8988T (cell line): ENCODE data around the gene RALGPS1.

Source experiments
- DNase-seq: peaks from one replicate; pipeline ENCODE4 v3.0.0; 2011

The RALGPS1 gene

GRCh38 chr9:127104581-127105311, 190.2 kb downstream of the RALGPS1 start:
- DNase-seq, result no peak

- DNase-seq, result no peak
Observed at GRCh38 chr9:127105805-127106465, 191.4 kb downstream of the RALGPS1 start.

GRCh38 chr9:127106466-127106855, 191.9 kb downstream of the RALGPS1 start:
- DNase-seq, result no peak

GRCh38 chr9:127107171-127107928, 192.8 kb downstream of the RALGPS1 start:
- DNase-seq, result no peak

- no peak for DNase-seq
Observed at GRCh38 chr9:127107929-127108876, 193.6 kb downstream of the RALGPS1 start.

GRCh38 chr9:127109212-127109711, 194.7 kb downstream of the RALGPS1 start:
- DNase-seq, result no peak

- no peak for DNase-seq
Observed at GRCh38 chr9:127112056-127112455, 197.5 kb downstream of the RALGPS1 start.

- no peak for DNase-seq
Observed at GRCh38 chr9:127112735-127113161, 198.2 kb downstream of the RALGPS1 start.

GRCh38 chr9:127113191-127113972, 198.8 kb downstream of the RALGPS1 start:
- DNase-seq, result no peak

- no peak for DNase-seq
Observed at GRCh38 chr9:127114606-127115005, 200.0 kb downstream of the RALGPS1 start.

GRCh38 chr9:127116088-127116726, 201.6 kb downstream of the RALGPS1 start:
- no peak for DNase-seq

- no peak for DNase-seq
Observed at GRCh38 chr9:127116957-127117356, 202.4 kb downstream of the RALGPS1 start.

GRCh38 chr9:127117801-127118200, 203.2 kb downstream of the RALGPS1 start:
- DNase-seq, result no peak

GRCh38 chr9:127118597-127119319, 204.2 kb downstream of the RALGPS1 start:
- DNase-seq, result no peak

- no peak for DNase-seq
Observed at GRCh38 chr9:127119320-127119709, 204.7 kb downstream of the RALGPS1 start.

GRCh38 chr9:127121628-127122175, 207.1 kb downstream of the RALGPS1 start:
- no peak for DNase-seq

- DNase-seq, result no peak
Observed at GRCh38 chr9:127122176-127123063, 207.8 kb downstream of the RALGPS1 start, which contains the start of gene ANGPTL2. Gene ANGPTL2 (minus strand): TSS chr9:127122635. CDS start chr9:127108731, 13,904 bp downstream.

- DNase-seq, result no peak
Observed at GRCh38 chr9:127123064-127123890, 208.7 kb downstream of the RALGPS1 start.
